NCI-H128 (cell line): ENCODE measurements around the gene DRGX.

ENCODE experiments used
- DNase-seq: peaks from one replicate; lab custom pipeline; 2025; ENCODE audit not compliant: unreplicated experiment; lab: John Stamatoyannopoulos, UW

DRGX gene

GRCh38 chr10:49322371-49323170 is 73.3 kb downstream of the DRGX start:
- no peak for DNase-seq

GRCh38 chr10:49321021-49321420 is 74.9 kb downstream of the DRGX start:
- DNase-seq = no peak

GRCh38 chr10:49320191-49320590 is 75.7 kb downstream of the DRGX start:
- no peak for DNase-seq

GRCh38 chr10:49319206-49319605 is 76.7 kb downstream of the DRGX start:
- no peak for DNase-seq

GRCh38 chr10:49318755-49319154 is 77.1 kb downstream of the DRGX start:
- no peak for DNase-seq

GRCh38 chr10:49318028-49318427 is 77.9 kb downstream of the DRGX start:
- DNase-seq = no peak

GRCh38 chr10:49314806-49315205 is 81.1 kb downstream of the DRGX start:
- no peak for DNase-seq
